HG02571 (cell line): ENCODE data around the gene BTBD9.

Experiments
- ATAC-seq: cut with Tn5 transposase; IDR thresholded peaks from one replicate; pipeline ENCODE4 v1.9.1; 2021; ENCODE audit warnings: mild to moderate bottlenecking, moderate library complexity; ENCODE audit not compliant: unreplicated experiment

Gene BTBD9

GRCh38 chr6:38566295-38567030 is 73.3 kb downstream of the BTBD9 start:
- ATAC-seq, result no peak

DNA sequence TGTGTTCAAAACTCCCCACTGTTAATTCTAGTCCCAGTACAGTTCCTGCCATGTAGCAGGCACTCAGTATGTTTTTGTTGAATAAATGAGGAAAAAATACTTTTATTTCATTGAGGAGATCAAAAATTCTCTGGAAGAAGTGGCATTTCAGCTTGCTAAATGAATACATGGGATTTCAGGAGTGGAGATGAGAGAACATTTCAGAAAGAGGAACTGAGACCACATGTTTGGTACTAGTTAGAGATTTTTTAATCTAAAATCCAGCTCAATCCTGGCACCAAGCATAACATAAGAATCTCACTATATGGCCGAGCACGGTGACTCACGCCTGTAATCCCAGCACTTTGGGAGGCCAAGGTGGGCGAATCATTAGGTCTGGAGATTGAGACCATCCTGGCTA is 75.4 kb downstream of the BTBD9 start:
- ATAC-seq, result no peak

DNA sequence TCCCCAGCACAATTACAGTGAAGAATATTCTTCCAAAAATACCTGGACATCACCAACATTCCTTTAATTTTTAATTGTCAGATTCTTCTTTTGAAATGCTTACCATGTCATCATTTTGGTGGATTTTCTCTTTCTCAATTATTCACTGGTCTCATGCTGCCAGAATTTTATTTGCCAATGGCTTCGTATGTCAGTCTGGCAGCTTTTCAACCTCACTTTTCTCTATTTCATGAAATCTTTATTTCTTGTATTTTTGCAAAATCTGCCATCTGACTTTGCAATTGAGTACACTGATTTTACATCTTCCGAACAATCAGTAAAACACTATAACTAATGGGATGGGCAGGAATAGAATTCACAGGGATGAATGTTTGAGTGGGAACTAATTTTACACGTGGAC is 84.1 kb downstream of the BTBD9 start:
- ATAC-seq, result no peak

- no peak for ATAC-seq
Observed at GRCh38 chr6:38554700-38555413, 84.9 kb downstream of the BTBD9 start.

DNA sequence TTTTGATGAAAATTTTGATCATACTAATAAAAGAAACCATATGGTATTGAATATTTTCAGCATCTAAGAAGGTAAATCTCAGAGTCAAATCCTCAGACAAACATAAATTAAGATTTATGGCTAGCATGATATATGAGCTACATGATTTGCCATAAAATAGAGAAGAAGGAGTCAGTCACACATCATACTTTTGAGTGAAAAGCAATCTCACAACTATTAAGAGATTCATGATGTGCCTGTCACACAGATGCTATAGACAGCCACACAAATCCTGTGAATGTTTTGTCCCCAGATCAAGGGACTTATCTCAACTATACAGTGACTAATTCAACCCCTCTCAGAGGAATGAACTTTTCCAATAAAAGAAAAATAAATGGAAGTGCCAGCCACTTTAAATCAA is 85.7 kb downstream of the BTBD9 start:
- ATAC-seq, result no peak

DNA sequence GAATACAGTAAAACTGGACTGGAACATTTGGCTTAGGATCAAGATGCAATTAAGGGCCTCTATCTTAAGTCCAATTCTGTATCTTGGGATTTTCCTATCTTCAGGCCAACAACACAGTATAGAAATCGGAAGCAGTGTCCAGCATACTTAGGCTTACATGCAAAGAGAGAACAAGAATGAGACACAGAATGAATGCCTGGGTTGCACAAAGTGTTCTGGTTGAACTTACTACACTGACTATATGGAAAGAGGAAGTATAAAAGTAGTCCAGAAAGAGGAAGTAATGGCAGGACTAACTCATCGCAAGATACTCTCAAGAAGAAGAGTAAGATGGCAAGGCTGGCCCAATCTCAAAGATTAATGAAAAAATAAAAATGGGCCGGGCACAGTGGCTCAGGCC is 87.6 kb downstream of the BTBD9 start:
- no peak for ATAC-seq

DNA sequence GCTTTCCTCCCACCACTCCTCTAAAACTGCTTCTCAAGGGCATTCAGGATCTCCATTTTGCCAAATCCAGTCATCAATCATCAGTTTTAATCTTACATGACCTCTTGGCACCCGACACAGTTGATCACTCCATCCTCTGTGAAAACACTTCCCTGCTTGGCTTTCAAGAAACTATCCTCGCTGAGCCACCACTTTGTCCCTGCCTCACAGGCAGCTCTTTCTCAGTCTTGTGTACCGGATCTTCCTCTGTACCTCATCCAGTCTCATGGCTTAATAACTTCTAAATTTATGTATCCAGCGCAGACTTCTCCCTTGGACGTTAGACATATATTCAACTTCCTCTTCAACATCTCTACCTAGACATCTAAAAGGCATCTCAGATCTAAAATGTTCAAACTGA is 89.9 kb downstream of the BTBD9 start:
- no peak for ATAC-seq

GRCh38 chr6:38549180-38549579 is 90.5 kb downstream of the BTBD9 start:
- no peak for ATAC-seq

DNA sequence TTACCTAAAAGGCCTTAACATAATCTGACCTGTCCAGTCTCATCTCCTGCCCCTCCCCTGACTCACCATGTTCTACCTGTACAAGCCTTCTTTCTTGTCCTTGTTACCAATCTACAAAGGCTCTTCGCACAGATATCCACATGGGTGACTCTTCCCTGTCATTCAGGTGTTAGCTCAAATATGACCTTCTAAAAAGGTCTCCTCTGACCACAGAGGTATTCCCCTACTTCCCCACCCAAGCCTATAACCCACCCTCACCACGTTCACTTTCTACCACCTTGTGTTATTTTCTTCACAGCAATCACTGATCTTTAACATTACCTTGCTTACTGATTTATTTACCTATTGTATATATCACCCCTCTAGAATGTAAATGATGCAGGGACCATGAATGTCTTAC is 96.7 kb downstream of the BTBD9 start:
- ATAC-seq, result no peak

- no peak for ATAC-seq
Observed at GRCh38 chr6:38542031-38542430, 97.7 kb downstream of the BTBD9 start.

- no peak for ATAC-seq
Observed at GRCh38 chr6:38533064-38533463, 106.7 kb downstream of the BTBD9 start.

DNA sequence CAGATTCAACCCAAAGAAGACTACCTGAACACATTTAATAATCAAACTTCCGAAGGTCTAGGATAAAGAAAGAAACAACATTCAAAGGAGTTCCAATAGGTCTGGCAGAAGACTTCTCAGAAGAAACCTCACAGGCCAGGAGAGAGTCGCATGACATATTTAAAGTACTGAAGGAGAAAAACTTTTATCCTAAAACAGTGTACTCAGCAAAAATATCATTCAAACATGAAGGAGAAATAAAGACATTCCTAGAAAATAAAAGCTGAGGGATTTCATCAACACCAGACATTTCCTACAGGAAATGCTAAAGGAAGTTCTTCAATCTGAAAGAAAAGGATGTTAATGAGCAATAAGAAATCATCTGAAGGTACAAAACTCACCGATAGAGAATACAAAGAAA is 108.6 kb downstream of the BTBD9 start:
- ATAC-seq, result no peak

DNA sequence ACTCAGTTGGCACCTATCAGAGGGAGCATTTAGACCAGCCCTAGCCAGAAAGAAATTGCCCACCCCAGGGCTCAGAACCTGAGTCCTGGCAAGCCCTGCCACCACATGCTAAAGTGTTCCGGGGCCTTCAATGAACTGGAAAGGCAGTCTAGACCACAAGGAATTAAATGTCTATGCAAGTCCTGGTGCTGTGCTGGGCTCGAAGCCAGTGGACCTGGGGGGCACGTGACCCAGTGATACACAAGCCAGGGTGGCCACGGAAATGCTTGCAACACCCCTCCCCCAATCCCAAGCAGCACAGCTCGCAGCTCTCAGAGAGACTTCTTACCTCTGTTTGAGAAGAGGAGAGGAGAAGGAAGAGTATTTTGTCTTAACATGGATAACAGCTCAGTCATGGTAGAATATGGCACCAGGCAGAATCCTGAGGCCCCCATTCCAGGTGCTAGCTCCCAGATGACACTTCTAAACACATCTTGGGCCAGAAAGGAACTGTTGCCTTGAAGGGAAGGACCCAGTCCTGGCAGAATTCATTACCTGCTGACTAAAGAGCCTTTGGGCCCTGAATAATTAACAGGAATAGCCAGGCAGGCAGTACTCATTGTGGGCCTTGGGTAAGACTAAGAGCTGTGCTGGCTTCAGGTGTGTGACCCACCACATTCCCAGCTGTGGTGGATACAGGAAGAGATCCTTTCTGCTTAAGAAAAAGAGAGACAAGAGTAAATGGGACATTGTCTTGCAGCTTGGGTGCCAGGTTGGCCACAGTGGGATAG is 111.3 kb downstream of the BTBD9 start:
- no peak for ATAC-seq

- no peak for ATAC-seq
Observed at GRCh38 chr6:38527371-38527770, 112.4 kb downstream of the BTBD9 start.

- no peak for ATAC-seq
Observed at GRCh38 chr6:38525888-38526287, 113.8 kb downstream of the BTBD9 start.

DNA sequence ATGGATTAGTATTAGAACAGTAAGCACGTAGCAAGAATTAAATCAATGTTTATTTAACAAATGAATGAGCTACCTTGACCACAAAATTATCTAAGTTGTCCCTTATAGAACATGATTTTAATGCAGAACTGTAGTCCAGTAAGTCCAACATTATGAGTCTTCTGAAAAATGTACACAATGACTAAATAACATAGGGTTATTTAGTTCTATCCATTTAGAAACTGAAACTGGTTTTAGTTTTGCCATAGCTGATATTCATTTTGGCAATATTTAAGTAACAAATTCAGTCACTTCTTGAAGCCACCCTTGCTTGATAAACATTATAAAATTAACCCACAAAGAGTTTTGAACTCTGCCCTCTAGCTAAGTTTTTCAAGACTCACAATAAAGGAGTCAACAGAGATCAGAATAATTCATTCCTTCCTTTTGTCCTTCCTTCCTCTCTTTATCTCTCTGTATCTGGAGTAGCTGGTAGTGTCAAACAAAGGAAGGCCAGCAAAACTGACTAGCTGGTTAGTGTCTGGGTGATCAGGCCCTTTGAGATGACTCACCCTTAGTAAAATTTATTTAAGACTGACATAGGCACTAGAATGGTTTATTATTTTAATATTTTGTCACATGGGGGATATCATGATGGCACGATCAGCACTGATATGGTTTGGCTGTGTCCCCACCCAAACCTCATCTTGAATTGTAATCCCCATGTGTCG is 115.1 kb downstream of the BTBD9 start:
- ATAC-seq, result no peak

DNA sequence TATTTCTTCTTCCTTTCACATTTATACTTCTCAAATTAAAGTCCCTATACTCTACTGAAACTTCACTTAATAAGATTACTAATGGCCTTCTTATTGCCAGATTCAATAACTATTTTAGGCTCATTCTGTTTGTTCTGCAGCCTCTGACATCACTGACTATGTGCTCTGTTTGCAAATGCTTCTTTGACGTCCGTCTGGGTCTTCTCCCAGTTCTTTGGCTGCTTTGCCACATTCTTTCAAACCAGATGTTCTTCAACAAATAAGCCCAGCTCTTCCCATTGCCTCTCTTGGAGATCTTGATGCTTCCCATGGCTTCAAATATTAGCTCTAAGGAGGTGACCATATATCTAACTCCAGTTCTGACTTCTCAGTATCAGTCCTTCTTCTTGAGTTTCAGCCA is 117.4 kb downstream of the BTBD9 start:
- ATAC-seq, result no peak

- ATAC-seq, result no peak
Observed at GRCh38 chr6:38518511-38519304, 121.0 kb downstream of the BTBD9 start.

DNA sequence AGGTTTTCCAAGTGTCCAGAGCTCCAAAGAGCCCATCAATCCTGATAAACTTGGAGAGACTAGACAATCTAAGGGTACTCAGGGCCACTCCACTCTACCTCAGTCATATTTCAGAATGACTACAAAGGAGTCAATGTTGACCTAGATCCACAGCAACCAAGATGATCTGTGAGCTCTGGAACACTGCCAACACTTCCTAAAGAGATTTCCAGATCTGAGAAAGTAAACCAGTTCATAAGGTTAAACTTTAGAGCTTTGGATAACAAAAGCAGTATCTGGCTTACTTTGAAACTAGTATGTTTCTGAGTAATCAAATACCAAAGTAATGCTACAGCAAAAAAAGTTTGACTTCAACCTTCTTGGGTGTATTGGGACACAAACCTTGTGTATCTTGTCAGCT is 122.7 kb downstream of the BTBD9 start:
- no peak for ATAC-seq

DNA sequence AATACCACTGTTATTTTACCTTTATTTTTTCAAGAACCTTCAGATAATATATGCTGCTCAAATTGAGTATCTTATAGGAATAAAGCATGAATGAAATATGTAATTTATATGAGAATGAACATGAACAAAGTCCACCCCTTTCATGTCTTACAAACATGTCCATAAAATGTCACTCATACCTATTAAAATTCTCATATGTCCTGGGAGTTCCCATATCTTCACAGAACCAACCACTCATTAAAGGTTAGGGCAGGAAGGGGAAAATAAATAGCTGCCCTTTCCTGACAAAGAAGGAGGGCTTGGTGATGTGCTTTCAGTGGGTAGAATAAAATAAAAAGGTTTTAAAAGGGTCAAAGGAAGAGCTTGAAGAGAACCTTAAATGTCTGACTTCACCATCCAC is 125.3 kb downstream of the BTBD9 start:
- no peak for ATAC-seq
